ENCODE results near the gene IFT57. TPM values are rescaled to one million over a fixed set of nuclear protein-coding genes. Genes with fewer than 3 reads are reported as not detected.
A peak's percentile ranks its signal among the peaks of the same experiment; 100 is the strongest.

Gene IFT57
- total RNA-seq, 1 experiment from 2014 or later, result 32.1 TPM

DNA sequence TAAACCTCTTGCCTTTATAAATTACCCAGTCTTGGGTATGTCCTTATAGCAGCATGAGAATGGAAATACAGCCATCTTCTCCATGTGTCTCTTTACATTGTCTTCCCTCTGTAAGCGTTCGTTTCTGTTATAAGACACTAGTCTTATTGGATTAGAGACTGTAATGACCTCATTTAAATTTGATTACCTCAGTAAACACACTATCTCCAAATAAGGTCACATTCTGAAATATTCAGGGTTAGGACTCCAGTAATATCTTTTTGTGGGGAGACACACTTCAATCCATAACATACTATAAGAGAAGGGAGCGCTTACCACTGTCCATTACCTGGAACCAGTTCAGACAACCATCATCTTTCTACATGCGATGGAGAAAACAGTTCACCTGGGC, 97.1 kb downstream of the IFT57 start:
- TF ChIP-seq FOXK1 (CRISPR knock-in tag; IDR thresholded peaks at IDR 0.05), result no peak
- no peak for TF ChIP-seq ZNF281 (CRISPR knock-in tag; IDR thresholded peaks at IDR 0.05)
- TF ChIP-seq TCF7 (CRISPR knock-in tag; IDR thresholded peaks at IDR 0.05; ENCODE audit: low read depth), result no peak
- no peak for TF ChIP-seq NFE2L1 (CRISPR knock-in tag; IDR thresholded peaks at IDR 0.05)
- TF ChIP-seq, protein P1, sequence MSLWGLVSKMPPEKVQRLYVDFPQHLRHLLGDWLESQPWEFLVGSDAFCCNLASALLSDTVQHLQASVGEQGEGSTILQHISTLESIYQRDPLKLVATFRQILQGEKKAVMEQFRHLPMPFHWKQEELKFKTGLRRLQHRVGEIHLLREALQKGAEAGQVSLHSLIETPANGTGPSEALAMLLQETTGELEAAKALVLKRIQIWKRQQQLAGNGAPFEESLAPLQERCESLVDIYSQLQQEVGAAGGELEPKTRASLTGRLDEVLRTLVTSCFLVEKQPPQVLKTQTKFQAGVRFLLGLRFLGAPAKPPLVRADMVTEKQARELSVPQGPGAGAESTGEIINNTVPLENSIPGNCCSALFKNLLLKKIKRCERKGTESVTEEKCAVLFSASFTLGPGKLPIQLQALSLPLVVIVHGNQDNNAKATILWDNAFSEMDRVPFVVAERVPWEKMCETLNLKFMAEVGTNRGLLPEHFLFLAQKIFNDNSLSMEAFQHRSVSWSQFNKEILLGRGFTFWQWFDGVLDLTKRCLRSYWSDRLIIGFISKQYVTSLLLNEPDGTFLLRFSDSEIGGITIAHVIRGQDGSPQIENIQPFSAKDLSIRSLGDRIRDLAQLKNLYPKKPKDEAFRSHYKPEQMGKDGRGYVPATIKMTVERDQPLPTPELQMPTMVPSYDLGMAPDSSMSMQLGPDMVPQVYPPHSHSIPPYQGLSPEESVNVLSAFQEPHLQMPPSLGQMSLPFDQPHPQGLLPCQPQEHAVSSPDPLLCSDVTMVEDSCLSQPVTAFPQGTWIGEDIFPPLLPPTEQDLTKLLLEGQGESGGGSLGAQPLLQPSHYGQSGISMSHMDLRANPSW (CRISPR knock-in tag; conservative IDR thresholded peaks at IDR 0.05; ENCODE audit: low read depth), result no peak
- no peak for TF ChIP-seq ZSCAN18 (CRISPR knock-in tag; IDR thresholded peaks at IDR 0.05)

DNA sequence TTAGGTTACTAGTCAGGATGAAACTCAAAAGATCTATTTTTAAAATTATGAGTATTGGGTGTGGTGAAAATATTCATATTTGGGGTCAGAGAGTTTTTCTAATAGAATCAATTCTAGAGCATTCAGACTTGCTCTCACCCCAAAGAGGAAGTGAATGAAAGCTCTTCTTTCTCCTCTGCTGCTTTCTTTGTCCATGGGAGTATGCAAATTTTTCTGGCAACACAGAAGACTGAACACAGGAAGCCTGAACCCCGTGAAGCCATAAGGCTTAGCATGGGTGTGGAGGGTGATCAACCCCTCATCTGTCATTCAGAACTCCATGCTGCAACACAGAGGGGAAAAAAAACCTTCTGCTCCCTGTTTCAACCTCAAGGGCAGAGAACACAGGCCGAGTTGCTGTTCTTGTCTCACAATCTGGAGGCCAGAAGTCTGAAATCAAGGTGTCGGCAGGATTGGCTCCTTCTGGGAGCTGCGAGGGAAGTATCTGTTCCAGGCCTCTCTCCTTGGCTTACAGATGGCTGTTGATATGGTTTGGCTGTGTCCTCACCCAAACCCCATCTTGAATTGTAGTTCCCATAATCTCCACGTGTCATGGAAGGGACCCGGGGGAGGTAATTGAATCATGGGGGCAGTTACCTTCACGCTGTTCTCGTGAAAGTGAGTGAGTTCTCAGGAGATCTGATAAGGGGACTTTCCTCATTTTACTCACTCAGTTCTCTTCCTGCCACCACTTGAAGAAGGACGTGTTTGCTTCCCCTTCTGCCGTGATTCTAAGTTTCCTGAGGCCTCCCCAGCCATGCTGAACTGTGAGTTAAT, 97.7 kb downstream of the IFT57 start:
- H3K4me3 Mint-ChIP-seq, result no peak overlapping the region
- no peaks in the 10 kb centered on the region for H3K27me3 Mint-ChIP-seq (ENCODE audit: low read depth)
- ChIA-PET CTCF (no interaction called here), POLR2A (no interaction called here)
- H3K36me3 Mint-ChIP-seq, result no peaks in the 10 kb centered on the region
- H3K9me3 Mint-ChIP-seq, result 0 out of 2 replicates have a peak, but pooled peaks cover 2% of the 10 kb centered on the region
- TF ChIP-seq E2F4 (CRISPR knock-in tag; IDR thresholded peaks at IDR 0.05; ENCODE audit: borderline replicate concordance, low read depth) (no peak), ZNF317 (CRISPR knock-in tag; IDR thresholded peaks at IDR 0.05; ENCODE audit: borderline replicate concordance, low read depth) (no peak), E2F1 (CRISPR knock-in tag; IDR thresholded peaks at IDR 0.05) (no peak), NR1H2 (CRISPR knock-in tag; IDR thresholded peaks at IDR 0.05) (no peak), ATF6 (CRISPR knock-in tag; IDR thresholded peaks at IDR 0.05) (no peak), TEAD1 (CRISPR knock-in tag; IDR thresholded peaks at IDR 0.05) (no peak), ATF3 (CRISPR knock-in tag; conservative IDR thresholded peaks at IDR 0.05) (no peak)
- TF ChIP-seq, protein P2, sequence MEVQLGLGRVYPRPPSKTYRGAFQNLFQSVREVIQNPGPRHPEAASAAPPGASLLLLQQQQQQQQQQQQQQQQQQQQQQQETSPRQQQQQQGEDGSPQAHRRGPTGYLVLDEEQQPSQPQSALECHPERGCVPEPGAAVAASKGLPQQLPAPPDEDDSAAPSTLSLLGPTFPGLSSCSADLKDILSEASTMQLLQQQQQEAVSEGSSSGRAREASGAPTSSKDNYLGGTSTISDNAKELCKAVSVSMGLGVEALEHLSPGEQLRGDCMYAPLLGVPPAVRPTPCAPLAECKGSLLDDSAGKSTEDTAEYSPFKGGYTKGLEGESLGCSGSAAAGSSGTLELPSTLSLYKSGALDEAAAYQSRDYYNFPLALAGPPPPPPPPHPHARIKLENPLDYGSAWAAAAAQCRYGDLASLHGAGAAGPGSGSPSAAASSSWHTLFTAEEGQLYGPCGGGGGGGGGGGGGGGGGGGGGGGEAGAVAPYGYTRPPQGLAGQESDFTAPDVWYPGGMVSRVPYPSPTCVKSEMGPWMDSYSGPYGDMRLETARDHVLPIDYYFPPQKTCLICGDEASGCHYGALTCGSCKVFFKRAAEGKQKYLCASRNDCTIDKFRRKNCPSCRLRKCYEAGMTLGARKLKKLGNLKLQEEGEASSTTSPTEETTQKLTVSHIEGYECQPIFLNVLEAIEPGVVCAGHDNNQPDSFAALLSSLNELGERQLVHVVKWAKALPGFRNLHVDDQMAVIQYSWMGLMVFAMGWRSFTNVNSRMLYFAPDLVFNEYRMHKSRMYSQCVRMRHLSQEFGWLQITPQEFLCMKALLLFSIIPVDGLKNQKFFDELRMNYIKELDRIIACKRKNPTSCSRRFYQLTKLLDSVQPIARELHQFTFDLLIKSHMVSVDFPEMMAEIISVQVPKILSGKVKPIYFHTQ (CRISPR knock-in tag; IDR thresholded peaks at IDR 0.05), result no peak
- peaks cover 17% of the 10 kb centered on the region for H3K4me1 Mint-ChIP-seq
- peak; percentile 70 for ATAC-seq
- no peak overlapping the region for H3K27ac Mint-ChIP-seq
- no peak for DNase-seq (ENCODE audit: low spot score)

More for the DNA sequence above, 97.1 kb downstream of the IFT57 start:
- H3K27me3 Mint-ChIP-seq (ENCODE audit: low read depth), result no peaks in the 10 kb centered on the region
- CTCF ChIA-PET, result no interaction called here
- H3K4me3 Mint-ChIP-seq, result no peak overlapping the region
- DNase-seq (ENCODE audit: low spot score), result no peak
- ATAC-seq, result no peak
- no peaks in the 10 kb centered on the region for H3K9me3 Mint-ChIP-seq
- POLR2A ChIA-PET, result no interaction called here
- H3K36me3 Mint-ChIP-seq, result no peaks in the 10 kb centered on the region
- peaks cover 17% of the 10 kb centered on the region for H3K4me1 Mint-ChIP-seq
- H3K27ac Mint-ChIP-seq, result no peak overlapping the region
